Transverse colon (tissue), 3 donors: ENCODE measurements around the gene CHID1.

ENCODE experiments used
- CTCF ChIP-seq, 5 experiments: fragments of 200-600 bp in 3 of 5; fragments of 450-650 bp in 2 of 5; sonication (generic) in 3 of 5; IDR thresholded peaks; 1 replicate in 2 of 5; 2 replicates in 3 of 5; pipeline ENCODE4 v1.5.1; 2016 to 2017; ENCODE audit warnings: antibody characterized with exemption in 5 of 5, inconsistent platforms in 3 of 5, mild to moderate bottlenecking in 2 of 5, moderate library complexity in 1 of 5
- EP300 ChIP-seq: sonication (generic); formaldehyde crosslinking; IDR thresholded peaks from one replicate; pipeline ENCODE4 v1.6.1; 2017; ENCODE audit warnings: antibody characterized with exemption, low read depth
- POLR2A ChIP-seq: fragments of 450-650 bp; IDR thresholded peaks from one replicate; pipeline ENCODE4 v1.6.1; 2016; ENCODE audit warnings: antibody characterized with exemption, mild to moderate bottlenecking, moderate library complexity

- TF ChIP-seq POLR2A (no peak), CTCF (IDR thresholded peaks at IDR 0.05) (no peak), EP300 (no peak)
Measured at GRCh38 chr11:855796-856195, 54.8 kb downstream of the CHID1 start.
